GM18498 (cell line): ENCODE data around the gene DIRAS2.

Experiments
- ATAC-seq: cut with Tn5 transposase; IDR thresholded peaks from one replicate; pipeline ENCODE4 v1.9.1; 2021; ENCODE audit warnings: mild to moderate bottlenecking, moderate library complexity; ENCODE audit not compliant: unreplicated experiment

The DIRAS2 gene

DNA sequence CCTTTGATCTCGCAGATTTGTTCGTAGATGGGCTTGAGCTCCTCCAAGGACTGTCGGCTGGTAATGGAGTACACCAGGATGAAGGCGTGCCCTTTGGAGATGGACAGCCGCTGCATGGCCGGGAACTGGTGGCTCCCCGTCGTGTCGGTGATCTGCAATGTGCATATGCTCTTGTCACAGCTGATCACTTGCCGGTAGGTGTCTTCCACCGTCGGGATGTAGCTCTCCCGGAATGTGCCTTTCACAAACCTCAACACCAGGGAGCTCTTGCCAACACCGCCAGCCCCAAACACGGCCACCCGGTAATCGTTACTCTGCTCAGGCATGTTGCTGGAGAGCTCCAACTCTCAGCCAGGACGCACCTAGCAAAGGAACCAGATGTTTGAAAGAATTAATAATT, 29.1 kb downstream of the DIRAS2 start:
- ATAC-seq, result no peak

DNA sequence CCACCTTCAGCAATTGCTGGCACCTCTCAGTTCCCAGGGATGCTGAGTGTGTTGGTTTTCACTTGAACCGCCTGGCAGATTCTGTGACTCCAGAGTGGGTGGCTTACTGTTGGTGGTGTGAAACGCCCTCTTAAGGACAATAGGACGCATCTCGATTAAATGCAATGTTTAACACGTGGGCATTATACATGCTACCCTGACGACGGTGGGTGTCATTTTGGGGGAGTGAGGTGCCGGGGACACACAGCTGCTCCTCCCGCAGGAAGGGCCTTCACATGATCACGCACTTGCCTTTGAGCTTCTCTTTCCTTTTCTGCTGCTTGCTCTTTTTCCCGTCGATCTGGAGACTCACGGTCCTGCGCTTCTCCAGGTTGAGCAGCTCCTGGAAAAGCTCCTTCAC, 29.7 kb downstream of the DIRAS2 start:
- no peak for ATAC-seq

DNA sequence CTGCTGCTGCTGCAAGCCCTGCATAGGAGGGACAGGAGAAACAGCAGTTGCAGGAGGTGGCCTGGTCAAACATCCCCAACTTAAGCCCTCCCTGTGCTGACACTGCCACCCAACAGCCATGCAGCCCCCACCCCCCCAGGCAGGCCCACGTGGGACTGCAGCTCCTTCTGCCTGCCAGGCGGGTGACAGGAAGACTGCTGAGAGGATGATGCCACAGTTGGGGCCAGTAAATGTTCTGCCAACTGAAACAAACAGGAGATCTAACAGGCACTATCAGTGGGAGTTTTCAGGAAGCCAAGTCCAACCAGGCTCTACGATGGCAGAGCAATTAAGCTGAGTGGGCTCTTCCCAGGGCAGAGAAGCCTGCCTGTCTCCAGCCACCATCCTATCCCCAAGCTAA, 31.1 kb downstream of the DIRAS2 start:
- ATAC-seq, result no peak

DNA sequence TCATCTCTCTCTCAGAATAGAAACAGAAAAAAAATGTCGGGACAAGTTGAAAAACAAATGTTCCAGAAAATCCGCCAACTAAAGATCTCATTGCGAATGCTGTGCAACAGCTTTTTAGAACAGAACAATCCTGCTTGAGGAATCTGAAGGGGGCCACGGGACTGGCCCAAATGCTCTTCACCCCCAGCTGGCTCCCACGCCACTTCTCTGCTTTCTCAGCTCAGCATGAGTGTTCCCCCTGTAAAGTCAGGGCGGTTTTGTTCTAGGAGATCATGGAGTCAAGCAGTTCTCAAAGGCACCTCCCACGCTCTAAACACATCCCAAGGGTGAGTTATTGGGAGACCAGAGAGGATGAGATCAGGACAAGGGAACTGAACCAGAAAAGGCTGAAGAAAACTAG, 31.5 kb downstream of the DIRAS2 start:
- no peak for ATAC-seq

DNA sequence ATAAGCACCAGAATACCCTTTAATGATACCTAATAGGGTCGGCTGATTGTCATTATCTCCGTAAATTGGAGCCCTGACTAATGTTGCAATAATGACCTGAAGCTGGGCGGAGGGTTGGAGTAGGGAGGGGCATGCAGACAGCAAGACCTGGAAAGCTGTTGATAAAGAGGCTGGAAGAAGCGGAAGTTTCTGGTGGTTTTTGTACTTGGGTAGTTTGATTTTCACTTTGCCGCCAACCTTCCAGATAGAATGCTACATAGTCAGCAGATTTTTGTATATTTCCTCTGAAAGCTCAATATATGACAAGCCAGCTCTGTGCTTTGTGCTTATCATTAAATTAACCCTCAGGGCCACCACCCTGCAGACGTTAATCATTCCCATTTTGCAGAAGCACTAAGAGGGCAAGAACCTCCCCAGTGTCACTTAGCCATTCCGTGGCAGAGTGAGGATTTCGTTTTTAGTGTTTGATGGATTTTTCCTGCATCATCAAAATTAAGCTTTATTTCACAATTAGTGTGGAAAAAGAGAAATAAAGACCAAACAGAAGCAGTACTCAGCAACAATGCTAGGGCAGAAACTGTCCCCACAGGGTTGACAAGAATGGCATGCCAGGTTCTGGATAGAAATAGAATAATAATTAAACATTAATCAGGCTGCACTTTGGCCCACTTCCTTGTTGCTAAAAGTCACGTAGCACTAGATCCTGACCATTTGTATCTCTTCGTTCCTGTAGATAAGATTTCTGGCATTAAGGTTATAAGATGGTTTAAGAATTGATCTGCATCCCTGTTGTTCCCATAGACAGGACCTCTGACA, 34.7 kb downstream of the DIRAS2 start:
- no peak for ATAC-seq

DNA sequence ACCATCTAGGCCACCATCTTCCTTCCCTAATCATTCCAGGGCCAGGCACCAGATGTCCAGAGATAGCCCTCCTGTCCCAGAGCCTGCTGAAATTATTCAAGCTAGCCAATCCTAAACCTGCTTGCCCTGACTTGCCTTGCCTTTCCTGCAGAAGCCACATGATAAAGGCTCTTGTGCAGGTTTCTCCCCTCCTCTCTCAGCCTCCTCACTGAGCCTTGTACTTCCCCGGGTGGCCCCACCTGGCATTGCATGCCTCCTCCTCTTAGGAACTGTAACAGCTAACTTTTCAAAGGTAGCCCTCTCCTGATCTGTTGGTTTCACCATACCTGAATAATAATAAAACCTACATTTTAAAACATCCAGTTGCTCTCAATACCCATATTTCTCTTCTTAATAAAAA, 42.6 kb downstream of the DIRAS2 start:
- ATAC-seq, result no peak

DNA sequence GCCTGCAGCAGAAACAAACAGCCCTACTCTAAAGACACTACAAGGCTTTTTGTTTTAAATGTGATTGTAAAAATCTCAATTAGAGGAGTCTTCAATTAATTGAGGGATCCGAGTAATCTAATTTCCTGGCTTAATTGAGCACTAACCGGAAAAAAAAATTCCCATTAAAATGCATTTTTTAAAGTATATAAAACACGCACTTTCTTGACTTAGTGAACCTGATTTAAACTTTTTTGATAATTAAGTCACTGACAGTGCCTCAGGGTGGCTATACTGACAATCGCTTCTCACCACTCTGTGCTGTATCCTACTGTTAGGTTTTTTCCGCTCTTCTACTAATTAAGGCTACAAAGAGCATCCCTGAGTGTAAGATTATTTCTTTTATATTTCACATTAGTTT, 44.4 kb downstream of the DIRAS2 start:
- no peak for ATAC-seq

DNA sequence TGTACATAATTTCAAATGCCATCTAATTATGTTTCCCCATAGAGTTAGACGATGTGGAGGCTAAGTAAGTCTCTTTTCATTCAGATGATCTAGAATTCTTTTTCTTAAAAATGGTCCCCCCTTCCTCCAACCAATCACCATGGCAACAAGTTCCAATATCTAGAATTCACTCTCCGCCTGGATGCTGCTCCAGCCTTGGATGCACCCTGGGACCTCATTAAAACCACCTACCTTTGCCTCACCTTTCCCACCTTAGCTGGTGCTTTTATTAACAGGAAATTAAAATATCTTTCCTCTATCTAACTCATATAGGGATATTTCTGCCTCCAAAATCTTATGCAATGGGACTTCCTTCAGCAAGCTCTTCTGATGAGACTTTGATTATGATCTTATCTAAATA, 49.0 kb downstream of the DIRAS2 start:
- ATAC-seq, result no peak

DNA sequence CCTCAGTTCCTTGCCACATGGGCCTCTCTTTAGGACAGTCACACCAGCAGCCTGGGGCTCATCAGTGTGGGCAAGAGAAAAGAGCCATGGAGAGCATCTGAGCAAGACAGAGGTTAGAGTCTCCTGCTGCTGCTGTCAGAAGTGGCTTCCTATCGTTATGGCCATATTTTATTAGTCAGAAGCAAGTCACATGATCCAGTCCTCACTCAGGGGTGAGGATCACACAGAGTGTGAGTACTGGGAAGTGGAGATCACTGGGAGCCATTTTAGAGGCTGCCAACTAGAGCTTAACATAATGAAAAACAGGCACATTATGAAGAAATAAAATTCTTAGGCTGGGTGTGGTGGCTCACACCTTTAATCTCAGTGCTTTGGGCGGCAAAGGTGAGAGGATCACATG, 62.0 kb downstream of the DIRAS2 start:
- ATAC-seq, result no peak

DNA sequence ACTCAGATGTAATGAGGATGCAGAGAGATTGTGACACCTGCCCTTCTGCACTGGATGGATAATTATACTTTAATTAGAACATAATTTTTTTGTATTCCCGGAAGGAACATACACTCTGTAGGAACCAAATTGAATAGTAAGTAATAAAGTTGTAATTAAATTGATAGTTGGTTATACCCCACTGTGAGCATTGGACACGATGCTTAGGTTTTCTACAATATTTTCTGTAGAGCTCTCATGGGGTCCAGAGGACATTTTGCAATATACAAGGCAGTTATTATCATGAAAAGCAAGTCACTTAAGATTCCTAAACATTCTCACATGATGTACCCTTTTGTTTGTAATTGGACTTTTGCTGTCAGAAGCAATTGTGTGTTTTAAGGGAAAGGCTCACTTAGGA, 63.4 kb downstream of the DIRAS2 start:
- no peak for ATAC-seq

DNA sequence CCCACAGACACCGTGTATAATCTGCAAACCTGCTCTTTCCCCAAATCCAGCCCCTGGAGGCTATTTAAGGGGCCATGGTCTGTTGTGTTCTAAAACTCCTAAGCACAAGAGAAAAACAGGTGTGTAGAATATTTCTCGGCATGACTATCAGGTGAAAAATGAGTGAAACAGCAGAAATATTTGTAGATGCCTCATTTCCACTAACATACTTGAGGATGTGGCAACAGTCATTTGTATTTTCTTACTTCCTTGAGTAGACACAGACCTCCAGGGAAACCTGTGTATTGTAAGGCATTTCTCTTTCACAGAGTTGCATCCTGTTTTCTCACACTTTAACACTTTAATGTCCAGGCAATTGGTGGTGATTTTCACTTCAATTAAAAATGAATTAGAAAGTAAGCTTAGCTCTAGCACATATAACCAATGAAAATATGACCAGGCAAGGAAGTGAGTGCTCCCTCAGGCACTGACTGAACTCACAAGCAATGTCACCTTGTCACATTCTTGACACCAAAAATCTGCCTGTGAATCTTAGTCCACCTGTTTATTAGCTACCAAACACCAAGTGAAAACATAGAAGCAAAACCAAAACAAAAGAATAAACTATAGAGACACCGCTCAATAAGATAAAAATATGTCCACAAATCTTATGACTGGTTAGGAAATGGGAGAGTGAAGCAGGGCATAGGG, 64.4 kb downstream of the DIRAS2 start:
- ATAC-seq, result no peak

DNA sequence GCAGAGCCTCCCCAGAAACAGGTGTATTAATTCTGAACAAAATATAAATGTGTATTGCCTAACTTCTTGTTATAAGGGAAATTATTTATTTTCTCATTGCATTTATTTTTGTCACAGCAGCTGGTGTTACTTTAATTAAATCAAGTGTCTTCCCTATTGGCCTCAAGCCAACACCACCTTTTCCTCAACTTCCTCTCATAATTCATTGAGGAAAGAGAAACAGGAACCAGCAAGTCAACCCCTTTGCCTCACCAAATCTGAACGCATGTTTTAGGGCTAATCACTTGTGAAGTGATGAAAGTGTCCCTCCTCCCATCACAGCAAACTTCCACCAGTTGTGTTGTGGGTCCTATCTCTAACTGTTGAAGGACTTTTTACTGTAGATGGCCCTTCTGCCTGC, 73.1 kb downstream of the DIRAS2 start:
- no peak for ATAC-seq

DNA sequence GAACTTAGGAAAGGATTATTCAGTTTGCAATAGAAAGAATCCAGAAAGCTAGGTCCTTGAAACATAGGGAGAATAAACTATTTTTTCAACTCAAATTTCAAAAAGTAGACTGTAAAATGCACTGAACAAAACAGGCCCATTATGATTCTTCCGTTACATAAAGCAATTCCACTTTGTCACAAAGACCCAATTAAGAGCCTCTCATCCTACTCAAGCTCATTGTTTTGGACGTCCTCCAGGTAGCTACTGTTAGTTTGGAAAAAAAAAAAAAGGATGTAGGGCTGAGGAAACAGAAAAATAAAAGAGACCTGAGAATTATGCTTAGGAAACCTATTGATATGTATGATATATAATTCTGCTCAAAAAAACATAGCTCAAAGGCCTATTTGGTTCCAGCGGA, 74.0 kb downstream of the DIRAS2 start:
- no peak for ATAC-seq

DNA sequence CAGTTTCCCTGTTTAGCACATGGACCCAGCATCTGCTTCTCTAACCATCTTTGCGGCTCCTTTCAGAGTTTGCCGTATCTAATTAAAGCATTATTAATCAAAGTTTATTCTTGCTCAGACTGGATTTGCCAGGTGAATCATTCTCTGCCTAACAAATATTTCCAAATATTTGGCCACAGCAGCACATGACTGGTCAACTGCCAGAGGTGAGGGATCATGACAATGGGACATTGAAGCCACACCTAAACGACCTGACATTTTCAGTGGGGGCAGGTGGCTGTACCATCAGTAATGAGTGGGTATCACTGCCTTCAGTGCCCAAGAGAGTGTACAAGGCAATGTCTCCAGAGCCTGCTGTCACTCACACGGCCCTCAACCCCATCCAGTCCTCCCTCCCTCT, 80.4 kb downstream of the DIRAS2 start:
- no peak for ATAC-seq
